Mesothelial cell of epicardium (in vitro differentiated cells): ENCODE measurements around the gene GSTA4. TPM values are rescaled to one million over a fixed set of nuclear protein-coding genes. Genes with fewer than 3 reads are reported as not detected.
"Not testable (repeated sequence)": the region's sequence is repeated elsewhere in the genome, so short reads cannot be mapped to it uniquely, and the experiment has no call there.

Experiments used
- DNase-seq, 2 experiments: peaks; one replicate each; pipeline ENCODE4 v3.0.0; 2021; ENCODE audit warnings: low spot score in 2 of 2; ENCODE audit not compliant: unreplicated experiment in 2 of 2
- H3K27ac Mint-ChIP-seq: 2 replicates; pipeline ENCODE4 v1.8.0; 2021; ENCODE audit warnings: mixed read lengths
- H3K27me3 Mint-ChIP-seq: 2 replicates; pipeline ENCODE4 v1.8.0; 2021; ENCODE audit warnings: low read depth, mixed read lengths
- H3K36me3 Mint-ChIP-seq: 2 replicates; pipeline ENCODE4 v1.8.0; 2021; ENCODE audit warnings: mixed read lengths
- H3K4me1 Mint-ChIP-seq: 2 replicates; pipeline ENCODE4 v1.8.0; 2021; ENCODE audit warnings: mixed read lengths
- H3K4me3 Mint-ChIP-seq: 2 replicates; pipeline ENCODE4 v1.8.0; 2021; ENCODE audit warnings: mild to moderate bottlenecking, moderate library complexity, mixed read lengths
- H3K9me3 Mint-ChIP-seq: 2 replicates; pipeline ENCODE4 v1.8.0; 2021; ENCODE audit warnings: mixed read lengths
- total RNA-seq: library from RNA; stranded (reverse); gene quantifications from 3 replicates; pipeline ENCODE4 v1.2.1, GENCODE V29; 2021
- TF ChIP-seq, protein P1 (sequence below): fragments of 200-600 bp; sonication (generic); IDR thresholded peaks from one replicate; pipeline ENCODE4 v1.5.0; 2021; ENCODE audit warnings: antibody characterized with exemption; ENCODE audit not compliant: unreplicated experiment

Gene GSTA4
- total RNA-seq, 1 donor from 2014 or later = 66.2 TPM

DNA sequence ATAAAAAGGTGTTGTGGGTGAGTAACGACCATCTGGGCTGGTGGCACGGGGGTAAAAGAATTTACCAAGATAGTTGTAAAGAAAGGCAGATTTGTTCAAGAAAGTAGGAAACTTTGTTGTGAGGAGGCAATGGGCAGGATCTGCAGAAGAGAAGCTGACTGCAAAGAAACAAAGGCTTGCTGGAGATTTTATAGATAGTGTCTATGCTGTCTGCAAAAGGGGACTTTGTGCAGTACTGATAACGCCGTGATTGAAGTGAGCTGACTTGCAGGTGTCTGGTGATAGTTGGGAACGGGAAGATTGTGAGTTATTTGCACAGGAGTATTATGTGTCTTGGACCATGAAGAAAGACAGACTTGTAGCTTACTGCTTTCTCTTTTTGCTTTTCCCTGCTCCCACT is 48.8 kb downstream of the GSTA4 start:
- Mint-ChIP-seq H3K9me3 (no peaks in the 10 kb centered on the region), H3K27me3 (no peaks in the 10 kb centered on the region), H3K36me3 (no peaks in the 10 kb centered on the region), H3K4me1 (peaks cover 15% of the 10 kb centered on the region), H3K27ac (no peak overlapping the region), H3K4me3 (no peak overlapping the region)
- TF ChIP-seq, protein P1, sequence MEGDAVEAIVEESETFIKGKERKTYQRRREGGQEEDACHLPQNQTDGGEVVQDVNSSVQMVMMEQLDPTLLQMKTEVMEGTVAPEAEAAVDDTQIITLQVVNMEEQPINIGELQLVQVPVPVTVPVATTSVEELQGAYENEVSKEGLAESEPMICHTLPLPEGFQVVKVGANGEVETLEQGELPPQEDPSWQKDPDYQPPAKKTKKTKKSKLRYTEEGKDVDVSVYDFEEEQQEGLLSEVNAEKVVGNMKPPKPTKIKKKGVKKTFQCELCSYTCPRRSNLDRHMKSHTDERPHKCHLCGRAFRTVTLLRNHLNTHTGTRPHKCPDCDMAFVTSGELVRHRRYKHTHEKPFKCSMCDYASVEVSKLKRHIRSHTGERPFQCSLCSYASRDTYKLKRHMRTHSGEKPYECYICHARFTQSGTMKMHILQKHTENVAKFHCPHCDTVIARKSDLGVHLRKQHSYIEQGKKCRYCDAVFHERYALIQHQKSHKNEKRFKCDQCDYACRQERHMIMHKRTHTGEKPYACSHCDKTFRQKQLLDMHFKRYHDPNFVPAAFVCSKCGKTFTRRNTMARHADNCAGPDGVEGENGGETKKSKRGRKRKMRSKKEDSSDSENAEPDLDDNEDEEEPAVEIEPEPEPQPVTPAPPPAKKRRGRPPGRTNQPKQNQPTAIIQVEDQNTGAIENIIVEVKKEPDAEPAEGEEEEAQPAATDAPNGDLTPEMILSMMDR = no peak
- DNase-seq = no peak

DNA sequence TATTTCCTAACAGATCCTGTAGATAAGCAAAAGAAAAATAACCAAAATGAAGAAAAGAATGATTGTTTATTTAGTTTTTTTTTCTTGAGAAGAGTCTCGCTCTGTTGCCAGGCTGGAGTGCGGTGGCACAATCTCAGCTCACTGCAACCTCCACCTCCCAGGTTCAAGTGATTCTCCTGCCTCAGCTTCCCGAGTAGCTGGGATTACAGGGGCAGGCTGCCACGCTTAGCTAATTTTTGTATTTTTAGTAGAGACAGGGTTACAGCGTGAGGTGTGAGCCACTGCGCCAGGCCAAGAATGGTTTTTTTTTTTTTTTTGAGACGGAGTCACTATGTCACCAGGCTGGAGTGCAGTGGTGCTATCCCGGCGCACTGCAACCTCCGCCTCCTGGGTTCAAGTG is 52.3 kb downstream of the GSTA4 start:
- peaks cover 15% of the 10 kb centered on the region for H3K4me1 Mint-ChIP-seq
- DNase-seq, H3K27ac Mint-ChIP-seq, H3K4me3 Mint-ChIP-seq, H3K9me3 Mint-ChIP-seq, H3K27me3 Mint-ChIP-seq, H3K36me3 Mint-ChIP-seq: not testable (repeated sequence)

DNA sequence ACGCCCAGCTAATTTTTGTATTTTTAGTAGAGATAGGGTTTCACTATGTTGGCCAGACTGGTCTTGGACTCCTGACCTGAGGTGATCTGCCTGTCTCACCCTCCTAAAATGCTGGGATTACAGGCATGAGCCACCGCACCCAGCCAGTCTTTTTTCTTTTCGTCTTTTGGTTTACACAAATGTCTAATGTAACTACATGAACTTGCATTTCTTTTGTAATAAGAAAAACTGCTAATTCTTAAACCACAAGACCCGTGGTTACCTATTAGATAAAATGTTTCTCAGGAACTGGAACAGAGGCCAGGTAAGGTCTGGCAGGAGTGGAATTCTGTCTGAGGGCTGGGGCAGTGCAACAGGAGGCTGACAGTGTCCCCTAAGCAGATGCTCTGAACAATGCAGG is 52.9 kb downstream of the GSTA4 start:
- H3K9me3 Mint-ChIP-seq = no peaks in the 10 kb centered on the region
- H3K4me1 Mint-ChIP-seq = peaks cover 15% of the 10 kb centered on the region
- no peak overlapping the region for H3K4me3 Mint-ChIP-seq
- TF ChIP-seq, protein P1 = no peak
- no peaks in the 10 kb centered on the region for H3K36me3 Mint-ChIP-seq
- DNase-seq = no peak
- no peak overlapping the region for H3K27ac Mint-ChIP-seq
- H3K27me3 Mint-ChIP-seq = no peaks in the 10 kb centered on the region

DNA sequence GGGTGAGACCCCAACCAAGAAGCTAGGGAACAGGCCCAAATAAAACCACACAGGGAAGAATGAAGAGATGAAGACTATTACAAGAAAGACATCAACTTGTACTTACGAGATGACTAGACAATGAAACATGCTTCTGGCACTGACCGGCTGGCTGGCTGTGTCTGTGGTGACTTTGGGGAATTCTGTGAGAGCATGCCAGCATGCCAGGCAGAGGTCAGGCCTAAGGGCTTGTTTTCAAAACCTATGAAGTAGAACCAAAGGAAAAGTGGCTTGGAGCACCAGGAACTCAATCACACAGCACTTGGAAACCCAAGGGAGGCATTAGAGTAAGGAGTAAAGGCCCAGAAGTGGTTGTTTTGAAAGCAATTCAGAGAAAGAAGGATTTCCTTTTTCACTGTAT is 57.2 kb downstream of the GSTA4 start:
- H3K27me3 Mint-ChIP-seq = no peaks in the 10 kb centered on the region
- DNase-seq = no peak
- TF ChIP-seq, protein P1 = no peak

DNA sequence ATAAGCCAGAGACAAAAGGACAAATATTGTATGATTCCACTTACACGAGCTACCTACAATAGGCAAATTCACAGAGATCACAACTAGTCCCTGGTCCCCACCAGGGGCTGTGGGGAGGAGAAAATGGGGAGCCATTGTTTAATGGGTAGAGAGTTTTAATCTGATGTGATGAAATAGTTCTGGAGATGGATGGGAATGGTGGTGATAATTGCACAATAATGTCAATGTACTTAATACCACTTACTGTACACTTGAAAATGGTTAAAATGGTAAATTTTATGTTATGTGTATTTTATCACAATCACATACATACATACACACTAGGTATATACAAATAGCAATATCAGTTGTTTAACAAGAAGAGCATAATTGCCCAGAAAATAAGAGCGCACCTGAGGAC is 61.3 kb downstream of the GSTA4 start:
- no peak overlapping the region for H3K27ac Mint-ChIP-seq
- no peaks in the 10 kb centered on the region for H3K4me1 Mint-ChIP-seq
- H3K27me3 Mint-ChIP-seq = no peaks in the 10 kb centered on the region
- no peaks in the 10 kb centered on the region for H3K36me3 Mint-ChIP-seq
- TF ChIP-seq, protein P1 = no peak
- H3K9me3 Mint-ChIP-seq = peaks cover 6% of the 10 kb centered on the region
- DNase-seq = no peak
- no peak overlapping the region for H3K4me3 Mint-ChIP-seq

More for the DNA sequence above, 57.2 kb downstream of the GSTA4 start:
- H3K9me3 Mint-ChIP-seq = no peaks in the 10 kb centered on the region
- H3K4me3 Mint-ChIP-seq = no peak overlapping the region
- H3K4me1 Mint-ChIP-seq = peaks cover 4% of the 10 kb centered on the region
- H3K27ac Mint-ChIP-seq = no peak overlapping the region
- no peaks in the 10 kb centered on the region for H3K36me3 Mint-ChIP-seq

DNA sequence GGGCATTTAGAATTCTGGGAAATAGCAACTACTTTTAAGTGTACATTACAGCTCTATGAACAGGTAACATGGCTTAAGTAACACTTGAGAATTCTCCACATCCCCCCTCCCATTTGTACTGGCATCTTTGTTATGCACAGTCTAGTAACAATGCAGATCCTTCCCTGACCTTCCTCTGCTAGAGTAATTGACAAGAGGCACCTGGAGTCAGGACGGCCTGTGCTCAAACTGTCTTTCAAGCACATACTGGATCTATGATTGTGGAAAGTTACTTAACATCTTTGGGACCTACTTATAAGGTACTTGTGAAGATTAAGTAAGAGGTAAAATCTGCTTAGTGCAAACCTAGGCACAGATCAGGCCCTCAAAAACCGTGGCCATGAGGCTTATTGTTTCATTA is 63.7 kb downstream of the GSTA4 start:
- Mint-ChIP-seq H3K36me3 (peaks cover 2% of the 10 kb centered on the region), H3K27ac (no peak overlapping the region), H3K9me3 (peaks cover 13% of the 10 kb centered on the region), H3K27me3 (no peaks in the 10 kb centered on the region), H3K4me3 (no peak overlapping the region), H3K4me1 (peaks cover 10% of the 10 kb centered on the region)
- TF ChIP-seq, protein P1 = no peak
- DNase-seq = no peak
